HAP-1 (cell line): ENCODE measurements around the gene PDZD2.

Experiments used
- DNase-seq, 2 experiments: peaks; one replicate each; pipeline ENCODE4 v3.0.0-alpha.2; 2016 to 2020; ENCODE audit warnings: low spot score in 2 of 2
- H3K27me3 ChIP-seq: fragments of 250-450 bp; sonication (Bioruptor Pico); 2 replicates; pipeline ENCODE4 v1.5.1; 2020; ENCODE audit warnings: low read depth, mild to moderate bottlenecking, moderate library complexity
- H3K36me3 ChIP-seq: fragments of 250-450 bp; sonication (Bioruptor Pico); replicated peaks from 2 replicates; pipeline ENCODE4 v1.5.1; 2020; ENCODE audit warnings: mild to moderate bottlenecking
- H3K4me1 ChIP-seq: fragments of 250-450 bp; sonication (Bioruptor Pico); 2 replicates; pipeline ENCODE4 v1.5.1; 2020; ENCODE audit warnings: mild to moderate bottlenecking
- H3K4me3 ChIP-seq: fragments of 250-450 bp; sonication (Bioruptor Pico); 2 replicates; pipeline ENCODE4 v1.5.1; 2020; ENCODE audit warnings: mild to moderate bottlenecking, moderate library complexity
- H3K9me3 ChIP-seq: fragments of 250-450 bp; sonication (Bioruptor Pico); 2 replicates; pipeline ENCODE4 v1.5.1; 2020; ENCODE audit warnings: mild to moderate bottlenecking, moderate library complexity
- in situ Hi-C: fragments of 300-500 bp; cut with MboI; formaldehyde crosslinking; loops from 3 replicates; pipeline ENCODE4 v1.14.3; 2020; ENCODE audit warnings: low sequenced_read_pairs, inconsistent platforms, mixed read lengths

PDZD2 gene

GRCh38 chr5:31921852-31922305, 282.9 kb downstream of the PDZD2 start:
- in situ Hi-C loops: no loop called here
- H3K27me3 ChIP-seq: no peaks in the 10 kb centered on the region
- peaks cover 9% of the 10 kb centered on the region for H3K4me1 ChIP-seq
- no peaks in the 10 kb centered on the region for H3K36me3 ChIP-seq
- no peaks in the 10 kb centered on the region for H3K9me3 ChIP-seq
- DNase-seq: peak; percentile 39 to 68
- no peak overlapping the region for H3K4me3 ChIP-seq

- DNase-seq: no peak
- Histone ChIP-seq H3K36me3 (no peaks in the 10 kb centered on the region), H3K4me3 (no peak overlapping the region), H3K27me3 (no peaks in the 10 kb centered on the region), H3K4me1 (peaks cover 6% of the 10 kb centered on the region), H3K9me3 (no peaks in the 10 kb centered on the region)
- in situ Hi-C loops: no loop called here
Measured at GRCh38 chr5:31924005-31924404, 285.1 kb downstream of the PDZD2 start.

DNA sequence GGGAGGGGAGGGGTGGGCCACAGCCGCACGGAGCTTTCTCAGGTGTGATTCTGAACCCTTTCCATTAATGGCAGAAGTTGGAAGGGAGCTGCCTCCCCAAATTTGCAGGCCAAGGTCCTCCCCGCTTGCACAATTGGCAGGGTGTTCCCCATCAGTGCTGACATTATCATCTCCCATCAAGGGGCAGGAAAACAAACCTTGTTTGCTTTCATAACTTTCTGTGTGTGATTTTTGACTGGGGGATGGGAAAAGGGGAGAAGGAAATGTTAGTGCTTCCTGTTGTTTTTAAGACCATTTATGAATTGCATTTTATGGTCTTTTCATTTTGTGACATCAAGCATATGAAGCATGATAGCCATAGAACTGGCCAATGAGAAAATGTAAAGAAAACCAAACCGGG, 292.9 kb downstream of the PDZD2 start:
- in situ Hi-C loops: no loop called here
- Histone ChIP-seq H3K27me3 (no peaks in the 10 kb centered on the region), H3K9me3 (no peaks in the 10 kb centered on the region), H3K4me3 (no peak overlapping the region), H3K4me1 (no peaks in the 10 kb centered on the region), H3K36me3 (no peaks in the 10 kb centered on the region)
- no peak for DNase-seq

DNA sequence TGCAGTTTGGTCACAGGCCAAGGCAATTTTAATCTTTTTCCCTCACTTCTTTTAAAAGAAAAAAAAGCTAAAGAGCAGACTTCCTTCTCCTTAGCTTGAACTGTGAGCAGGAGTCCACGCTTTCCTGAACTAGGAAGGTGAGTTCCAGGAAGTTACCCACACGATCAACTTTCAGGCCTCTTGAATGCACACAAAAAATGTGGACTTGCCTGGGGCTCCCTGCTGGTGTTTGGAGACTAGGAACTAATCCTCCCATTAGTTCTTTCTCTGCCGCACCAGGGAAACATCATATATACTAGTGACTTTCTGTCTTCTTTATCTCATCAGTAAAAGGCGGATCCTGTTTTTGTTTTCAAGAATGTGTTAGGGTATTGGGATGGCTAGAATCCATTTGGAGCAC, 295.2 kb downstream of the PDZD2 start:
- Histone ChIP-seq H3K4me3 (no peak overlapping the region), H3K4me1 (no peaks in the 10 kb centered on the region), H3K36me3 (no peaks in the 10 kb centered on the region), H3K27me3 (no peaks in the 10 kb centered on the region), H3K9me3 (no peaks in the 10 kb centered on the region)
- DNase-seq: peak; percentile 27 to 47
- in situ Hi-C loops: no loop called here

- no peaks in the 10 kb centered on the region for H3K9me3 ChIP-seq
- no peaks in the 10 kb centered on the region for H3K4me1 ChIP-seq
- no peaks in the 10 kb centered on the region for H3K36me3 ChIP-seq
- in situ Hi-C loops: no loop called here
- DNase-seq: no peak
- no peak overlapping the region for H3K4me3 ChIP-seq
- no peaks in the 10 kb centered on the region for H3K27me3 ChIP-seq
Measured at GRCh38 chr5:31935496-31936369, 296.8 kb downstream of the PDZD2 start.

DNA sequence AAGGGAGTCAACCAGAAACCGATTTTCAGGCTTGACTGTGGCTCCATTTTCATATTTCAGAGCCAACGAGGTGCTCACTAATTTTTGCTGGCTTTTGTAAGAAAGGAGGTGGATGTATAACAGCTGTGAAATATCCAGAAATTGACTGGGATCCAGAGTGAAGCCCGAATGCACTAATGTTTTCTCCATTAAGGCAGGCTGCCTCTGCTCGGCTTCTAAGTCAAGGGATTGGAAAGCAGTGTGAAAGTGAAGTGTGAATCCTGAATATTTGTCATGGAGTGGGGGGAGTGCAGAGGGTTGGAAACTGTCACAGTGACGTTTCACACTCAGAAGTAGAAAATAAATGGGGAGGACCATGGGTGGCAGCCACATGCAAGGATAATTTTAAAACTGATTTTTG, 297.8 kb downstream of the PDZD2 start:
- Histone ChIP-seq H3K4me3 (no peak overlapping the region), H3K4me1 (no peaks in the 10 kb centered on the region)
- in situ Hi-C loops: no loop called here

DNA sequence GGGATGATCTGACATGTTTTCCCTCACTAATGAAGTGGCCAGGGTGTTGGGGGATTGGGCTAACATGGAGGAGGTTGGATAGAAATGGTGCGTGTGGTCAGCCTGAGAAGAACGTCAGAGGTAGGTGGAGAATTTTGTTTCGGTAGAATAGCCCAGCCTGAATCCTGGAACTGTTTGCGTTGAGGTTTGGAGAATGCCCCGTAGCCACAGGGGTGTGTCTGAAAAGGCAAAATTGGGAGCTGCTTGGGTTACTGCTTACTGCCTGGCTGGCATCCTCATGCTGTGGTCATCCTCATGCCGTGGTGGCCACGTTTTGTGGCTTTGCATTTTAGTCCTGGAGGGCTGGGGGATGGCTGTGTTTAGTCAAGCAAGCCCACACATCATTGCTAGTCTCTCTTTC, 298.3 kb downstream of the PDZD2 start:
- in situ Hi-C loops: no loop called here
- Histone ChIP-seq H3K9me3 (0 out of 2 replicates have a peak, but pooled peaks cover 2% of the 10 kb centered on the region), H3K4me3 (no peak overlapping the region), H3K4me1 (no peaks in the 10 kb centered on the region), H3K36me3 (no peaks in the 10 kb centered on the region), H3K27me3 (no peaks in the 10 kb centered on the region)
- no peak for DNase-seq

More for the DNA sequence above, 297.8 kb downstream of the PDZD2 start:
- Histone ChIP-seq H3K9me3 (0 out of 2 replicates have a peak, but pooled peaks cover 2% of the 10 kb centered on the region), H3K27me3 (no peaks in the 10 kb centered on the region), H3K36me3 (no peaks in the 10 kb centered on the region)
- DNase-seq: no peak

DNA sequence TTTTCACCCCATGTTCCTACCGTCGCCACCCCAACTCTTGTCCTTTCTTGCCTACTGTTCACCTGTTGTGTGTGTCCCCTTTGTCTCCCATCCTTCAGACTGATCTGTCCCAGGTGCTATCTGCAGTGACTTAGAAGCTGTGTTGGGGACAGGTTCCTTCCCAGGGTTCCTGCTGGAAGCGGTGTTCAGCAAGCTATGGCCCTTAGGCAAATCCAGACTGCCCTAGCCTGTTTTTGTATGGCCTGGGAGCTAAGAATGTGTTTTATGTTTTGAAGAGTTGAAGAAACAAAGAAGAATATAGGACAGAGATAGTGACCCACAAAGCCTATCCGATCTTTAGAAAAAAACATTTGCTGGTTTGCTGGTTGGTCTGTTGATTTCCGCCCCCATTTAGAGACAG, 298.8 kb downstream of the PDZD2 start:
- Histone ChIP-seq H3K4me3 (no peak overlapping the region), H3K27me3 (no peaks in the 10 kb centered on the region), H3K4me1 (no peaks in the 10 kb centered on the region), H3K9me3 (0 out of 2 replicates have a peak, but pooled peaks cover 2% of the 10 kb centered on the region), H3K36me3 (no peaks in the 10 kb centered on the region)
- in situ Hi-C loops: no loop called here
- no peak for DNase-seq

- in situ Hi-C loops: no loop called here
- H3K9me3 ChIP-seq: 0 out of 2 replicates have a peak, but pooled peaks cover 2% of the 10 kb centered on the region
- no peaks in the 10 kb centered on the region for H3K36me3 ChIP-seq
- H3K4me3 ChIP-seq: no peak overlapping the region
- H3K27me3 ChIP-seq: no peaks in the 10 kb centered on the region
- no peaks in the 10 kb centered on the region for H3K4me1 ChIP-seq
- no peak for DNase-seq
Measured at GRCh38 chr5:31939151-31939550, 300.2 kb downstream of the PDZD2 start.

DNA sequence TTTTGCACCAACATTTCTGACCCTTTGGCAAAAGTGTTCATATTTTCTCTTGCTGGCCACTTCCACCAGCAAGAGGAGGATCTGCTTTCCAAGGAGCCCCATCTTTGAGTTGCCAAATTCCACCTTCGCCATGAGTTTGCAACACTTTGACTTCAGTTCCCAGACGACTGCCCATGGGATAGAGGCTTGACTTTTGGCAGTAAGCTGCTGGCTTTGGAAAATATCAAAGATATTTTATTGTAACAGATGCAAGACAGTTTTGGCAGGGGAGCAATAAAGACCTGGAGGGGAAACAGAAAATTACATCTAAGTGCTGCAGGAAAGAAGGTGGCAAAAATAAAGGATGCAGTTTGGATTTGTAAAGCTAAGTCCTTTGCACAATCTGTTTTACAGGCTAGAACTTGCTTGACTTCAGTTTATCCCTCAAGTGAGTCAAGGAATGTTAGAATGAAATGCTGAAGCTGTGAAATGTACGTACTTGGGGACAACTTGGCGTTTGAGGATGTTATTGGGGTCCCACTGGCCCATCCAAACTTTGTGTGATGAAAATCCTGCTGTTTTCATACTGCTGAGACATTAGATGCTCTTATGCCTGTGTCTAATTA, 302.3 kb downstream of the PDZD2 start:
- Histone ChIP-seq H3K4me1 (no peaks in the 10 kb centered on the region), H3K4me3 (no peak overlapping the region), H3K27me3 (no peaks in the 10 kb centered on the region), H3K9me3 (0 out of 2 replicates have a peak, but pooled peaks cover 2% of the 10 kb centered on the region), H3K36me3 (no peaks in the 10 kb centered on the region)
- DNase-seq: no peak
- in situ Hi-C loops: no loop called here

- H3K27me3 ChIP-seq: no peaks in the 10 kb centered on the region
- no peaks in the 10 kb centered on the region for H3K4me1 ChIP-seq
- H3K36me3 ChIP-seq: no peaks in the 10 kb centered on the region
- in situ Hi-C loops: no loop called here
- H3K9me3 ChIP-seq: 0 out of 2 replicates have a peak, but pooled peaks cover 2% of the 10 kb centered on the region
- no peak for DNase-seq
- no peak overlapping the region for H3K4me3 ChIP-seq
Measured at GRCh38 chr5:31942546-31942945, 303.6 kb downstream of the PDZD2 start.

DNA sequence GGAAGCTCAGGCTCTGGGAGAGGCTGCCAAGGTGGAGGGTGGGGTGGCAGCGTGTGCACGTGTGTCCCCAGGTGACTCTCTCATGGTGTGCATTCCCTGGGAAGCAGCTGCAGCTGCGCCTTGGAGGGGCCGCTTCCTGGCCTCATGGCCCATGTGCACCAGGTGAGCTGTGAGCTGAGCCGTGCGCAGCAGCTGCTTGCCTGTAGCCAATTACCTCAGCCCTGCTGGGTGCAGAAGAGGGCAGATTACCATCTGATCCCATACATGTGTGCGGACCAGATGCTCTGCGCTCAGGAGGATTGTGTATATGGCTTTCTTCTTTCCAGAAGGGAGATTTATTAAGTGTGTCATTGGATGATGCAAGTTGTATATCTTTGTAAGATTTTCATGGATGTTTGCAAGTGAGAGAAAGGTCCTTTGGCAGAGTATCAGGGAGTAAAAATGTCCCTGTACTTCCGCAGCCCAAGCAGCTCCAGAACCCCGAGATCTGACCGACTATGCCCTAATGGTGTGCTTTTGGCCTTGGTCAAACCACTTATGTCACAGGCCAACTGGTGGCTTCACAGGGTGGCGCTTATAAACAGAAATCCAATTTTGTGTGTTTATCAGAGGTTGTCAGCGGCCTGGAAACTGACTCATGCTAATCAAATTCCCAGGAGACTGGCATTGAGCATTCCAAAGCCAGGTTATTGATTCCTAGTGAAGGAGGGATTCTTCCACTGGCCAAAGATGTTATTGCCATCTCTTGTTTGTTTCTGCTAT, 305.9 kb downstream of the PDZD2 start:
- Histone ChIP-seq H3K36me3 (no peaks in the 10 kb centered on the region), H3K4me1 (no peaks in the 10 kb centered on the region), H3K27me3 (no peaks in the 10 kb centered on the region), H3K4me3 (no peak overlapping the region), H3K9me3 (0 out of 2 replicates have a peak, but pooled peaks cover 2% of the 10 kb centered on the region)
- DNase-seq: no peak
- in situ Hi-C loops: no loop called here

DNA sequence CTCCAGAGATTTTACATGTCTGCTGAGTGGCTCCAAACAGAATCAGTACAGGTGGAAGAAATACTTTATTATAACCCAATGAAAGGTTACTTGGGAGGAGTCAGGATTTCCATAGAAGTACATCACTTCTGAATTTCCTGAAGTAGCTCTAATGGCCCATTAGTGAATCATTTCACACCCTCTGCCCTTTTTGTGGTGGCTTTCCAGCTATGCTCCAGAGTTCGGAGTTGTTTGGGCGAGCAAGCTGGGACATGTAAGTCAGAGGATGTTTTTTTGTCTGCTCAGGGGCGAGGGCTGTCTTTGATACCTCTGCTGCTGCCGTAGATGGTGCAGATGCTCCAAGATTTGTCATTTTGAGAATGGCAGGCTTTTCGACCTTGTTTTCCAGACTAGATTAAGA, 309.1 kb downstream of the PDZD2 start:
- Histone ChIP-seq H3K4me3 (no peak overlapping the region), H3K9me3 (no peaks in the 10 kb centered on the region), H3K27me3 (no peaks in the 10 kb centered on the region), H3K36me3 (no peaks in the 10 kb centered on the region), H3K4me1 (no peaks in the 10 kb centered on the region)
- in situ Hi-C loops: no loop called here
- DNase-seq: no peak

DNA sequence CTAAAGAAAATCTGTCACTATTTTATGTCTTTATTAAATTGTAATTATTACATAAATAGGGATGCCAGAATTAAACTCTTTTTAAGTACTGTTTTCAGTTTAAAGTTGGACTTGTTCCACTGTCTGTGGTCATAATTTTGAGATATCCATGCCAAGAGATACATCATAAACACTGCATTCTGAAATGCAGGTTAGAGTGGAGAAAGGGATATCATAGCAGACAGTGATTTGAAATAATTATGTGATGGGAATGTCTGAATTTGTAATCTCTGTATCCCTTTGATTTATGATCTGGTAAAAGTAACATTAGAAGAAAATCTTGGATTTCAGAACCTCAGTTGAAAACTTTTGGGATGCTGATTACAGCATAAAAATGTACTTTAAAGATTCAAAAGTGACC, 313.1 kb downstream of the PDZD2 start:
- in situ Hi-C loops: no loop called here
- no peaks in the 10 kb centered on the region for H3K9me3 ChIP-seq
- H3K4me3 ChIP-seq: no peak overlapping the region
- no peaks in the 10 kb centered on the region for H3K36me3 ChIP-seq
- no peaks in the 10 kb centered on the region for H3K27me3 ChIP-seq
- H3K4me1 ChIP-seq: no peaks in the 10 kb centered on the region
- no peak for DNase-seq
